GM18502 (cell line): Measurements from ENCODE around the gene SKOR2.

ENCODE experiments used
- ATAC-seq: cut with Tn5 transposase; IDR thresholded peaks from one replicate; pipeline ENCODE4 v1.9.1; 2021; ENCODE audit warnings: mild to moderate bottlenecking; ENCODE audit not compliant: unreplicated experiment, poor library complexity

The SKOR2 gene

GRCh38 chr18:47260120-47260923 lies 8.9 kb upstream of the SKOR2 start:
- ATAC-seq, result no peak

GRCh38 chr18:47254341-47254939 lies 3.0 kb upstream of the SKOR2 start:
- no peak for ATAC-seq

- no peak for ATAC-seq
Measured at GRCh38 chr18:47253101-47253654, 1.7 kb upstream of the SKOR2 start.

- no peak for ATAC-seq
Measured at GRCh38 chr18:47250391-47251046, 941 bp downstream of the SKOR2 start.

- ATAC-seq, result no peak
Measured at GRCh38 chr18:47249314-47249981, 2.0 kb downstream of the SKOR2 start.

- ATAC-seq, result no peak
Measured at GRCh38 chr18:47248604-47249313, 2.7 kb downstream of the SKOR2 start.

- no peak for ATAC-seq
Measured at GRCh38 chr18:47248115-47248603, 3.3 kb downstream of the SKOR2 start.

GRCh38 chr18:47247416-47248114 lies 3.9 kb downstream of the SKOR2 start:
- no peak for ATAC-seq

- no peak for ATAC-seq
Measured at GRCh38 chr18:47247036-47247415, 4.4 kb downstream of the SKOR2 start.

GRCh38 chr18:47246027-47246971 lies 5.2 kb downstream of the SKOR2 start:
- no peak for ATAC-seq

GRCh38 chr18:47244086-47244485 lies 7.4 kb downstream of the SKOR2 start:
- ATAC-seq, result no peak

GRCh38 chr18:47235096-47235495 lies 16.4 kb downstream of the SKOR2 start:
- no peak for ATAC-seq

GRCh38 chr18:47226660-47227059 lies 24.8 kb downstream of the SKOR2 start:
- ATAC-seq, result no peak

GRCh38 chr18:47215554-47216138 lies 35.8 kb downstream of the SKOR2 start:
- no peak for ATAC-seq

GRCh38 chr18:47209171-47209570 lies 42.3 kb downstream of the SKOR2 start:
- ATAC-seq, result no peak

GRCh38 chr18:47206945-47207637 lies 44.4 kb downstream of the SKOR2 start:
- ATAC-seq, result no peak

- ATAC-seq, result no peak
Measured at GRCh38 chr18:47204908-47205522, 46.4 kb downstream of the SKOR2 start.
